Erythroblast (primary cell): ENCODE data around the gene CPLX1.

Experiments used
- DNase-seq, 2 experiments: peaks; one replicate each; lab custom pipeline; 2025; lab: John Stamatoyannopoulos, UW
- GATA1 ChIP-seq: IDR thresholded peaks from 2 replicates; pipeline ENCODE4 v1.6.1; 2011; ENCODE audit warnings: low read depth, mild to moderate bottlenecking, control low read depth, low read length, moderate library complexity
- POLR2A ChIP-seq: IDR thresholded peaks from 2 replicates; pipeline ENCODE4 v1.6.1; 2011; ENCODE audit warnings: mild to moderate bottlenecking, low read length

The CPLX1 gene

GRCh38 chr4:772118-772517 is 53.8 kb downstream of the CPLX1 start:
- TF ChIP-seq GATA1, result no peak
- no peak for TF ChIP-seq POLR2A
- DNase-seq, result no peak

GRCh38 chr4:771464-771863 is 54.5 kb downstream of the CPLX1 start:
- TF ChIP-seq GATA1 (no peak), POLR2A (no peak)
- no peak for DNase-seq

- TF ChIP-seq POLR2A (no peak), GATA1 (no peak)
- no peak for DNase-seq
These were observed 55.9 kb downstream of the CPLX1 start for GRCh38 chr4:770022-770421.

- TF ChIP-seq POLR2A (no peak), GATA1 (no peak)
These were observed 56.4 kb downstream of the CPLX1 start for GRCh38 chr4:769511-769910.

GRCh38 chr4:768995-769394 is 56.9 kb downstream of the CPLX1 start:
- TF ChIP-seq POLR2A, result no peak
- no peak for DNase-seq

More at GRCh38 chr4:769511-769910, 56.4 kb downstream of the CPLX1 start:
- no peak for DNase-seq

- TF ChIP-seq GATA1 (no peak), POLR2A (no peak)
- DNase-seq, result no peak
These were observed 57.9 kb downstream of the CPLX1 start for GRCh38 chr4:768076-768475.

- TF ChIP-seq GATA1 (no peak), POLR2A (no peak)
These were observed 59.2 kb downstream of the CPLX1 start for GRCh38 chr4:766559-767283.

GRCh38 chr4:766152-766515 is 59.8 kb downstream of the CPLX1 start:
- no peak for DNase-seq
- TF ChIP-seq POLR2A, result no peak
- TF ChIP-seq GATA1, result no peak

More at GRCh38 chr4:766559-767283, 59.2 kb downstream of the CPLX1 start:
- no peak for DNase-seq

- DNase-seq, result no peak
- TF ChIP-seq POLR2A (no peak), GATA1 (no peak)
These were observed 61.3 kb downstream of the CPLX1 start for GRCh38 chr4:764405-765169.

- TF ChIP-seq GATA1 (no peak), POLR2A (peak; percentile 6)
These were observed 62.0 kb downstream of the CPLX1 start for GRCh38 chr4:763922-764321.

GRCh38 chr4:763191-763810 is 62.6 kb downstream of the CPLX1 start:
- DNase-seq, result no peak
- no peak for TF ChIP-seq POLR2A
- no peak for TF ChIP-seq GATA1

More at GRCh38 chr4:763922-764321, 62.0 kb downstream of the CPLX1 start:
- DNase-seq, result no peak

- no peak for DNase-seq
- TF ChIP-seq POLR2A, result peak; percentile 12
- TF ChIP-seq GATA1, result no peak
These were observed 63.4 kb downstream of the CPLX1 start for GRCh38 chr4:762211-763190.

- no peak for DNase-seq
- TF ChIP-seq POLR2A, result no peak
- no peak for TF ChIP-seq GATA1
These were observed 64.2 kb downstream of the CPLX1 start for GRCh38 chr4:761739-762138.
